Mesenchymal stem cell (in vitro differentiated cells and primary cell): Measurements from ENCODE around the gene IDI2. TPM values are rescaled to one million over a fixed set of nuclear protein-coding genes. Genes with fewer than 3 reads are reported as not detected.

Experiments used
- DNase-seq: peaks from one replicate; pipeline ENCODE4 v3.0.0-alpha.2; 2013
- H2AFZ ChIP-seq: one replicate; pipeline ENCODE4 v1.6.1; 2013; ENCODE audit warnings: low read depth, mild to moderate bottlenecking, control low read depth, inconsistent platforms, low read length, moderate library complexity
- H2AK5ac ChIP-seq: 2 replicates; pipeline ENCODE4 v1.6.1; 2013; ENCODE audit warnings: low read length, moderate library complexity, mild to moderate bottlenecking, inconsistent platforms; ENCODE audit not compliant: severe bottlenecking
- H2BK120ac ChIP-seq: one replicate; pipeline ENCODE4 v1.6.1; 2013; ENCODE audit warnings: low read depth, mild to moderate bottlenecking, inconsistent platforms, low read length, moderate library complexity
- H2BK12ac ChIP-seq, 2 experiments: one replicate each; pipeline ENCODE4 v1.6.1; 2013; ENCODE audit warnings: inconsistent platforms in 2 of 2, low read length in 2 of 2, mild to moderate bottlenecking in 2 of 2, moderate library complexity in 2 of 2, control low read depth in 1 of 2
- H2BK15ac ChIP-seq: one replicate; pipeline ENCODE4 v1.6.1; 2013; ENCODE audit warnings: mild to moderate bottlenecking, low read depth, inconsistent platforms; ENCODE audit not compliant: poor library complexity, severe bottlenecking
- H2BK5ac ChIP-seq: 2 replicates; pipeline ENCODE4 v1.6.1; 2013; ENCODE audit warnings: low read depth, mild to moderate bottlenecking, low read length, control low read depth, inconsistent platforms; ENCODE audit not compliant: poor library complexity, severe bottlenecking
- H3K14ac ChIP-seq, 2 experiments: one replicate each; pipeline ENCODE4 v1.6.1; 2013; ENCODE audit warnings: inconsistent platforms in 2 of 2, low read length in 2 of 2, control low read depth in 1 of 2, mild to moderate bottlenecking in 1 of 2, moderate library complexity in 1 of 2
- H3K18ac ChIP-seq, 2 experiments: one replicate each; pipeline ENCODE4 v1.6.1; 2013; ENCODE audit warnings: inconsistent platforms in 2 of 2, low read length in 2 of 2, control low read depth in 1 of 2, low read depth in 1 of 2, mild to moderate bottlenecking in 1 of 2
- H3K23ac ChIP-seq, 2 experiments: one replicate each; pipeline ENCODE4 v1.6.1; 2013; ENCODE audit warnings: inconsistent platforms in 2 of 2, low read length in 2 of 2, mild to moderate bottlenecking in 2 of 2, moderate library complexity in 2 of 2, control low read depth in 1 of 2
- H3K27ac ChIP-seq: 2 replicates; pipeline ENCODE4 v1.5.1; 2013; ENCODE audit warnings: mild to moderate bottlenecking, moderate library complexity, low read length, control low read depth, inconsistent platforms; ENCODE audit not compliant: poor library complexity, severe bottlenecking
- H3K27me3 ChIP-seq, 2 experiments: 2 replicates each; pipeline versions ENCODE4 v1.6.1 to v1.7.0; 2013; ENCODE audit warnings: low read length in 2 of 2, mild to moderate bottlenecking in 2 of 2, moderate library complexity in 2 of 2, control low read depth in 1 of 2, inconsistent platforms in 1 of 2; ENCODE audit not compliant: control insufficient read depth in 1 of 2, insufficient read depth in 1 of 2
- H3K36me3 ChIP-seq, 2 experiments: 2 replicates each; pipeline versions ENCODE4 v1.6.1 to v1.7.0; 2013; ENCODE audit warnings: low read length in 2 of 2, control low read depth in 1 of 2, inconsistent platforms in 1 of 2, low read depth in 1 of 2, mild to moderate bottlenecking in 1 of 2; ENCODE audit not compliant: insufficient read depth in 2 of 2, control insufficient read depth in 1 of 2
- H3K4ac ChIP-seq, 2 experiments: one replicate each; pipeline ENCODE4 v1.6.1; 2013; ENCODE audit warnings: inconsistent platforms in 2 of 2, low read length in 2 of 2, mild to moderate bottlenecking in 2 of 2, moderate library complexity in 2 of 2, control low read depth in 1 of 2, low read depth in 1 of 2
- H3K4me1 ChIP-seq: 2 replicates; pipeline ENCODE4 v1.6.1; 2013; ENCODE audit warnings: low read depth, low read length, control low read depth; ENCODE audit not compliant: control insufficient read depth, insufficient read depth
- H3K4me2 ChIP-seq: 2 replicates; pipeline ENCODE4 v1.6.1; 2013; ENCODE audit warnings: low read length, mild to moderate bottlenecking, inconsistent platforms; ENCODE audit not compliant: poor library complexity, severe bottlenecking
- H3K4me3 ChIP-seq, 2 experiments: 2 replicates each; pipeline versions ENCODE4 v1.5.1 to v1.7.0; 2013; ENCODE audit warnings: low read length in 2 of 2, mild to moderate bottlenecking in 2 of 2, control low read depth in 1 of 2, low read depth in 1 of 2; ENCODE audit not compliant: insufficient read depth in 1 of 2
- H3K79me1 ChIP-seq: replicated peaks from 2 replicates; pipeline ENCODE4 v1.6.1; 2013; ENCODE audit warnings: mild to moderate bottlenecking, control low read depth, low read length, inconsistent platforms; ENCODE audit not compliant: poor library complexity, severe bottlenecking
- H3K9ac ChIP-seq: 2 replicates; pipeline ENCODE4 v1.7.0; 2013; ENCODE audit warnings: mild to moderate bottlenecking, low read length, moderate library complexity
- H3K9me3 ChIP-seq: 2 replicates; pipeline ENCODE4 v1.7.0; 2013; ENCODE audit warnings: mild to moderate bottlenecking, low read length; ENCODE audit not compliant: control insufficient read depth
- H4K8ac ChIP-seq: one replicate; pipeline ENCODE4 v1.6.1; 2013; ENCODE audit warnings: inconsistent platforms, mild to moderate bottlenecking, low read length, moderate library complexity
- H4K91ac ChIP-seq: one replicate; pipeline ENCODE4 v1.6.1; 2013; ENCODE audit warnings: mild to moderate bottlenecking, low read length, inconsistent platforms
- WGBS: methylation state at CpG from one replicate; pipeline ENCODE4 v1.1.7; 2013; ENCODE audit warnings: mixed read lengths; 5-methylcytosine and 5-hydroxymethylcytosine counted together
- polyA plus RNA-seq, 2 experiments: library from polyadenylated mRNA; stranded (reverse); fragments of 200-250 nt; gene quantifications; one replicate each; pipeline ENCODE4 v1.2.3, GENCODE V29; 2013

IDI2 gene
- not detected for polyA plus RNA-seq (2013, experiment 1 of 2)
- polyA plus RNA-seq (2013, experiment 2 of 2), result not detected

DNA sequence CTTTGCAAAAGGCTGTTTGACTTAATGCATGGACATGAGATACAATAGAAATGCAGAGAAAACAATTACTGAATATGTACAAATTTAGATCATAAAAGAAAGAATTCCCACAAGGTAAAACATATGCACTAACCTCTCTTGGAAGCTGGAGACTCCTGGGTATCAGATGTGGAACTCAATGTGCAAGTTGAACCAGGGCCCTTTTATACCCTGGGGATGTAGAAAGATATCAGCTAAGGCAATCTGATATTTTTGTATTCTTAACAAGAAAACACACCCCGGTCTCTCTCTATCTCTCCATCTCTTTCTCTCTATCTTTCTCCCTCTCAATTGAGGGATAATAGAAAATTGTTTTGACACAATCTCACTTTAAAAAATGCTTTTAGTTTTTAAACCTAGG, at the start of gene IDI2:
Gene IDI2 (minus strand): TSS at position 177 of the 400 bp plus-strand sequence. CDS start 1,136 bp downstream, outside the sequence.
- Histone ChIP-seq H3K4me2 (no peak within 1 kb of the TSS), H3K4me1 (no peaks in the 10 kb centered on the region), H3K14ac (no peak within 1 kb of the TSS), H2BK120ac (no peak within 1 kb of the TSS), H2BK12ac (no peak within 1 kb of the TSS), H4K91ac (no peak within 1 kb of the TSS), H2BK15ac (no peak within 1 kb of the TSS), H3K4me3 (no peak within 1 kb of the TSS), H2AFZ (no peak within 1 kb of the TSS), H3K79me1 (no peaks in the 10 kb centered on the region), H2AK5ac (no peak within 1 kb of the TSS), H3K36me3 (peaks cover 10 to 12% of the 10 kb centered on the region in 2 experiments), H3K4ac (no peak within 1 kb of the TSS), H3K27ac (no peak within 1 kb of the TSS), H2BK5ac (no peak within 1 kb of the TSS), H4K8ac (no peak within 1 kb of the TSS), H3K9me3 (no peaks in the 10 kb centered on the region), H3K27me3 (no peaks in the 10 kb centered on the region), H3K23ac (no peak within 1 kb of the TSS), H3K9ac (no peak within 1 kb of the TSS), H3K18ac (no peak within 1 kb of the TSS)
- DNase-seq, result no peak
- no CpG with 5 or more reads among the region's 1 CpG for WGBS

DNA sequence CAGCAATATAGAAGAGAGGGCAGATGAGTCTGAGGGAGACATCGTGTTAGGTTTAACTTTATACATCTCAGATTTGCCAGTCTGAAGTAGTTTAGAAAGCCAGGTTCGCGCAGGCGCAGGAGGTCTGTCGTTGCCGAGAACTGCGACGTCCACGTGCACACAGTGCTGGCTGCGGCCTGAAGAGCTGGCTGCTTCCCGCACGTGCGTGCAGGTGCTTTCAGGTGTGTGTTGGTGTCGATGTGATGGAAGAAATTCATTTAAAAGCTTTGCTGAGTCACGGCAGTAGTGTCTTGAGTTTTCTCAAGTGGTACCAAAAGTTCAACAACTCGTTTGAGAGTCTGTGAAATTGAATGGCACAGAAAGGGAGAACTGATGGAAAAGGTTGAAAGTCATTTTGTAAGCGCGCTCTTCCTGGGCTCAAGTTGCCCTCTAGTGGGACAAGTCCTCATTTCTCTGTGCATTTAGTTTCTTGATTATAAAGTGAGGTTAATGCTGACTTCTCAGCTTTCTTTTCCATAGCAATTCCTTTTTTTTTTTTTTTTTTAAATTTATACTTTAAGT, 49.2 kb upstream of the IDI2 start:
- Histone ChIP-seq H3K79me1 (peaks cover 24% of the 10 kb centered on the region), H3K9ac (no peak overlapping the region), H2BK12ac (no peak overlapping the region), H2BK15ac (no peak overlapping the region), H3K14ac (no peak overlapping the region), H3K18ac (no peak overlapping the region), H3K9me3 (no peaks in the 10 kb centered on the region), H2AFZ (no peak overlapping the region), H2BK120ac (no peak overlapping the region), H2BK5ac (no peak overlapping the region), H4K91ac (peak overlapping the region; percentile 25), H3K4me2 (no peak overlapping the region), H3K4me1 (no peaks in the 10 kb centered on the region), H3K27me3 (no peaks in the 10 kb centered on the region), H2AK5ac (no peak overlapping the region), H3K4ac (no peak overlapping the region), H3K36me3 (peaks cover 21 to 61% of the 10 kb centered on the region in 2 experiments), H3K23ac (no peak overlapping the region), H3K27ac (no peak overlapping the region), H3K4me3 (no peak overlapping the region), H4K8ac (no peak overlapping the region)
- WGBS, result 94% methylated on average over 18 of the region's 18 CpGs
- no peak for DNase-seq

DNA sequence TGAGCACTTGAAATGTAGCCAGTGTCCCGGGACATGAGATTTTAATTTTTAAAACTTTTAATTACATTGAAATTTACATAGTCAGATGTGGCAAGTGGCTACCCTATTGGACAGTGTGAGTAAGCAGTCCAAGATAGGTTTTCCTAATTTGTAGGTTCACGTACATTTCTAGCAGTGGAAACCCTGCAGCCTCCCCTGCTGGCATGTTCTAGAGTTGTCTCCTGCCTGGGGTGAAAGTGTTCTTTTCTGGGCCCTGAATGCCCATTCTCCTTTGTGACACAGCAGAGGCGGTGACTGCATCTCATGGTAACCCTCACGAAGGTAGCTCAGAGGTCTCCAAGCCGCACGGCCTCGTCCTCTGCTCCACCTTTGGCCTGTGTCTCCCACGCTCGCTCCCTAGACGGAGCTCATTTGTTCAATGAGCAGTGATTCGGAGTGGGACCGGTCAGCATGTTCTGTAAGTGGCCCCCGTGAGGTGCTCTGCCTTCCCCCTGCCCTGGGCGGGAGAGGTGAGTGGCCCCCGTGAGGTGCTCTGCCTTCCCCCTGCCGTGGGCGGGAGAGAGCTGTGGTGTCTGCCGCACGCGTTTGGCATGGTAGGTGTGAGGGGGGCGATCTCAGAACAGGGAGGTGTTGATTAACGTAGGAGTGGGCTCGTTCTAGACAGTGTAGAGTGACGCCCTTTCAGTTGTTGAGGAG, 48.5 kb upstream of the IDI2 start:
- Histone ChIP-seq H3K9ac (no peak overlapping the region), H3K18ac (no peak overlapping the region), H4K91ac (peak overlapping the region; percentile 14), H3K14ac (no peak overlapping the region), H3K4me1 (no peaks in the 10 kb centered on the region), H3K36me3 (peaks cover 17 to 55% of the 10 kb centered on the region in 2 experiments), H3K27me3 (no peaks in the 10 kb centered on the region), H2BK5ac (no peak overlapping the region), H2AK5ac (no peak overlapping the region), H4K8ac (no peak overlapping the region), H2BK15ac (no peak overlapping the region), H3K4me2 (no peak overlapping the region), H3K9me3 (no peaks in the 10 kb centered on the region), H3K27ac (no peak overlapping the region), H2AFZ (no peak overlapping the region), H3K4me3 (no peak overlapping the region), H3K4ac (no peak overlapping the region), H3K23ac (no peak overlapping the region), H2BK120ac (no peak overlapping the region), H3K79me1 (peaks cover 25% of the 10 kb centered on the region), H2BK12ac (no peak overlapping the region)
- no peak for DNase-seq
- WGBS, result 97% methylated on average over 23 of the region's 24 CpGs

DNA sequence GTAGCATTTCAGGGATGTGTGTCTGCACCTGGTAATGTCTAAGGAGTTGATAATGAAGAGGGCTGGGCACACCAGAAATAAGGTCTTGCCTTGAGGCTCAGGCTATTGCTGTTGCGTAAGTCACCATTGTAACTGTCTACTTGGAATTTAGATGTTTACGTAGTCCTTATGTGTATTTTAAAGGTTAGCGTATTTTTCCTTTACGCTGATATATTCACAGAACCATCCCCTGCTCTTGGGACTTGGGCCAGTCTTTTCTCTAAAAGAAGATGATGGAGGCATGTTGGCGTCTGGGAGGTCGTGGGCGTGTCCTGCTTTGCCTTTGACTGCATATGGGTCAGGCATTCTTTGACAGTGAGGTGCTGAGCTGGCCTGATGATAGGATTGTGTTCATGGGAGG, 45.3 kb upstream of the IDI2 start:
- Histone ChIP-seq H2BK12ac (no peak overlapping the region), H3K14ac (no peak overlapping the region), H2BK120ac (no peak overlapping the region), H4K8ac (no peak overlapping the region), H2AK5ac (no peak overlapping the region), H3K9me3 (no peaks in the 10 kb centered on the region), H3K36me3 (peaks cover 17 to 41% of the 10 kb centered on the region in 2 experiments), H3K18ac (no peak overlapping the region), H3K79me1 (peaks cover 30% of the 10 kb centered on the region), H3K27me3 (no peaks in the 10 kb centered on the region), H3K4me1 (no peaks in the 10 kb centered on the region), H3K9ac (no peak overlapping the region), H2BK15ac (no peak overlapping the region), H2AFZ (no peak overlapping the region), H3K4me2 (no peak overlapping the region), H3K27ac (no peak overlapping the region), H3K4me3 (no peak overlapping the region), H4K91ac (no peak overlapping the region), H2BK5ac (no peak overlapping the region), H3K23ac (no peak overlapping the region), H3K4ac (no peak overlapping the region)
- peak; percentile 48 for DNase-seq
- 75% methylated on average over 6 of the region's 7 CpGs for WGBS
